ENCODE measurements around the gene MYL6.
"Not testable (repeated sequence)": the region's sequence is repeated elsewhere in the genome, so short reads cannot be mapped to it uniquely, and the experiment has no call there.

Gene MYL6

GRCh38 chr12:56156464-56157200 lies 1.5 kb upstream of the MYL6 start:
- DNase-seq (ENCODE audit: low spot score): not testable (repeated sequence)

- peak; percentile 85 for DNase-seq (ENCODE audit: low spot score)
These were observed 744 bp upstream of the MYL6 start for GRCh38 chr12:56157201-56158028.

DNA sequence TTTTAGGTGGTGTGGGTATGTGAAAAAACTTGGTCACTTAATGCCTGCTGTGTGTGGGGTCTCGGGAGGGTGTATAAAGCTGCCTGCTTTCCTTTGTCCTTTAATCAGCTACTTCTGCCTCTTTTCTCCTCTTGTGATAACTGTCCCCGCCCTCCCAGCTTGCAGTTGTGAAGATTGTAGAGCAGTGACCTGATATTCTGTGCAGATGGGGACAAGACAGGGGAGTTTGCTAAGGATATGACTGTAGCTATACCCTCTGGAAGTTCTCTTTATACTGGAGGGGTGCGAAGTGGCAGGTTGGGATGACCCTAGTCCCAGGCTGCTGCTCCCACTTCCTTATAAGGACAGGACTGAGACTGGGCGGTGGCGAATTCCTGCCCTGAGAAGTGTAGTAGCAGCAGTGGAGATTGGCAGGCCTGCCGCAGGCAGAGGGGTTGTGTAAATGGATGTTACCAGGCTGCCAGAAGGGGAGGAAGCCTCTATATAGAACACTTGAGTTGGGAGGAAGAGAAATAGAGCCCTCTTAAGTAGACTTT lies 835 bp downstream of the MYL6 start:
- DNase-seq (ENCODE audit: low spot score): peak; percentile 22

- DNase-seq (ENCODE audit: low spot score): no peak
These were observed 1.5 kb downstream of the MYL6 start for GRCh38 chr12:56159482-56160192.

GRCh38 chr12:56160193-56160763 lies 2.1 kb downstream of the MYL6 start:
- no peak for DNase-seq (ENCODE audit: low spot score)

- no peak for DNase-seq (ENCODE audit: low spot score)
These were observed 2.9 kb downstream of the MYL6 start for GRCh38 chr12:56160894-56161689.

DNA sequence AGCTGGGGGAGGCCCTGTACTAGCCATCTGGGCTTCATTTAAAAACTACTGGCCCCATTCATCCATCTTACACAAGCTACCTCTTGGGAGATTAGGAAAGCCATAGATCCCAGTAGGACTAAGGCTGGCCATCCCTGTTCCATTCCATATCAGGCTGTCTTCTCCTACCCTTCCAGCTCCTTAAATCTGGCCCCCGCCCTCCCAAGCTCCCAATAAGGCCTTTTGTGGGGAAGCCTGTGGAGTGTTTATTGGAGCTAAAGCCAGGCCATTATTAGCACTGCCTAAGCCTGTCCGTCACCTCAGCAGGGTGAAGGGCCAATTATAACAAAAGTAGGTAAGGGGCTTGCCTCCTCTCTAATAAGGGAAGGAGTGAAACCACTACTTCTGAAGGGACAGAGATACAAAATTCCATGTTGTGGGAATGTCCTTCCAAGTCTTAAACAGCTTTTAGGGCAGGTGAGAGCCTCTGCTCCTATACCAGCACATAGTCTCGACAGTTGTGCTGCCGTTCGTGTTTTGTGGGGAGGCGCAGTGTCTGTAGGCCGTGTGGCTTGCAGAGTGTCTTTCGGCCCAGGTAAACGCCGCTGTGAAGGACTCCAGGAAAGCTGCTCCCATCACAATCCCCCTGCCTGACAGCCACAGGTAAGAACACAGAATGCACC lies 3.7 kb downstream of the MYL6 start:
- DNase-seq (ENCODE audit: low spot score): no peak

- no peak for DNase-seq (ENCODE audit: low spot score)
These were observed 4.5 kb downstream of the MYL6 start for GRCh38 chr12:56162468-56163290.

GRCh38 chr12:56163533-56164344 lies 5.6 kb downstream of the MYL6 start:
- no peak for DNase-seq (ENCODE audit: low spot score)

GRCh38 chr12:56164345-56164729 lies 6.2 kb downstream of the MYL6 start:
- DNase-seq (ENCODE audit: low spot score): no peak

DNA sequence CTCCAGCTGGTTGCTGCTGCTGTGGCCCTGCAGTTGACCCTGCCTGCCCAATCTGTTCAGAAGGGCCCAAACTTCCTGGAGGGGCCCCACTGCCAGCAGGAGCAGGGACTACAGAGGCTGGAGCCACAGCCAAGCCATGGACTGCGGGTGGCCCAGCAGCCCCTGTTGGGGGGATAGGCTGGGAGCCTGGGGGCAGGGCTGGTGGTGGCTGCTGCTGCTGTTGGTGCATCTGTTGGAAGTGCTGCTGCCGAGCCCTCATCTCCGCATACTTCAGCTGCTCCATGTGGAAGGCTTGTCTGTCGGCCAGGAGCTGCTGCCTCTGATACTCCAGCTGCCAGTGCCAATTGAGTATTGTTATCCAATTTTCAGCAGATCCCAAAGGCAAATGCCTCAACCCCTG lies 7.2 kb downstream of the MYL6 start:
- DNase-seq (ENCODE audit: low spot score): no peak

DNA sequence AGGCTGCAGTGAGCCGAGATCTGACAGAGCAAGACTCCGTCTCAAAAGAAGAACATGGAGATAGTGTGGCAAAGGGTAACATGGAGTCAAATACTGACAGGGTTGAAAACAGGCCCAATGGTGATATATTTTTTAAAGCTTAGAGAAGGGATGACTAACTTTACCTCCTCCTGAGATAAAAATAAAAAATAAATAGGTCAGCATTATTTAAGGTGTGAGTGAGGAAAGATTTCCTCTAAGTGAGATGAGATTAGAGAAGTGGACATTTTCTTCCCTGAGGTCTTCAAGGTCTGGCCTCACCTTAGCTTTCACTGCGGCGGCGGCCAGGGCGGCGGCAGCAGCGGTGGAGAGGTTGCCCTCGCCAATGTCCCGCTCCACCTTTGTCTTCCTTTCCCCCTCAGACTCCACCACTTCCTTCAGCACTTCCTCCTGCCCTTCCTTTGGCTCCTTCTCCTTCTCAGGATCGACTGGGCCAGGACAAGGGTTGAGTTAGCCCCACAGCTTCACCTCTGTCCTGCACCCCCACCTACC lies 11.1 kb downstream of the MYL6 start:
- no peak for DNase-seq (ENCODE audit: low spot score)

- DNase-seq (ENCODE audit: low spot score): no peak
These were observed 14.7 kb downstream of the MYL6 start for GRCh38 chr12:56172839-56173238.

DNA sequence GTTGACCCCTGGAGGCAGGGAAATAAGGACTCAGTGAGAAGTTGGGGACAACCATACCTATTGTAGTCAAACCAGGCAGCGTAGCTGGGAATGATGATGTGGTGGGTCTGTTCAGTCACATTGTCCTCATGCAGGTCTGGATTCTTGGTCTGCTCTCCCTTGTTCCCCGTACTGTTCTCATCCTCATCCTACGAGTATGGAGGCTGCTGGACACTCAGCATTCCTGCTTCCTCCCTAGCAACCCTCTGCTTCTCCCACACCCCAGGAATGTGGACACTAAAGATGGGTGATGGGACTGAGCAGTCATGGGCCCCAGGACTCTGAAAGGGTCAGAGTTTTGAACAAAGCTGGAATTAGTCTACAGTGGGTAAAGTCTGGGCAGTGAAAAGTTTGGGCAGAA lies 20.2 kb downstream of the MYL6 start:
- DNase-seq (ENCODE audit: low spot score): no peak

- no peak for DNase-seq (ENCODE audit: low spot score)
These were observed 28.8 kb downstream of the MYL6 start for GRCh38 chr12:56186957-56187356.

DNA sequence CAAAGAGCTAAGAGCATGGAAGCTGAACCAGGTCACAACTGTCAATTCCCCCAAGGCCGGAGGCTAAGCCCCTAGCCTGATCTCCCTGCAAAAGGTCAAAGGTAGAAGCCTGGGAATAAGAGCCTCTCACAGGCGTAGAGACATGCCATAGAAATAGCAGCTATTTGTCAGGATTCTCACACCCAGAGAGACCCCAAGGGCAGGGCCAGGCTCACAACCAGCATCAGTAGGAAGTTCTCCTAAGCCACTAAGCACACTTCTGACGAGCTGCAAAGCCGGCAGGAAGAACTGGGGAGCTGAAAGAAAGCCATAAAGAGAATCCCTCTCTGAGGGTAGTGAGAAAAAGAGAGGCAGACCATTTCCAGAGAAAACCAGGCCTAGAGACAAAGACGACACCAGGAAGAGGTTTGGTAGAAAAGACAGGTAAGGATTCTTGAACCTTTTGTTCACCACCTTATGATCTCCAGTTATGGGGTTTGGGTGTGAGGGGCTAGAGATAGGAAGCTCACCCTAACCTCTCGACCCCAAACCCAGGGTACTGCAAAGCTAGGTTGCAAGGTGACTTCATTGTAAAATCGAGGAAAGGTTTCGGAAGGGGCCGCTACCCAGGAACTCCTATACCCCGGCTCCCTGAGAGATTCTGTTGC lies 30.1 kb downstream of the MYL6 start:
- no peak for DNase-seq (ENCODE audit: low spot score)

DNA sequence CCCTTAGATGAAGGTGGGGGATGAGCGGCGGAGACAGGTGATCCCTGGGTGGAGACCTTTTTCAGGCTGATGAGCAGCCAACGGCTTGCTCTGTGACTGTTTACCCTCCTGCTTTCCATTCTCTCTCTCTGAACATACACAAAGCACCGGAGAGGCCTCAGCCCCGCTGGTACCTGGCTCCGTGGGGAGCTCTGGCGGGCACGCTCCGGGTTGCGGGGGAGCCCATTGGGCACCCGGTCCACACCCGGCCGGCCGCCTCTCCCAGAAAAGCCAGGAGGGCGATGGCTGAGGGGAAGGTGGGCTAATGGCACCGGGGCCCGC lies 30.6 kb downstream of the MYL6 start:
- DNase-seq (ENCODE audit: low spot score): no peak
